HepG2 (cell line): ENCODE data around the gene KANK3. TPM values are rescaled to one million over a fixed set of nuclear protein-coding genes. Genes with fewer than 3 reads are reported as not detected.
A peak's percentile ranks its signal among the peaks of the same experiment; 100 is the strongest.

Experiments
- BCL6 ChIP-seq: IDR thresholded peaks from 2 replicates; pipeline ENCODE4 v1.6.1; 2016; ENCODE audit warnings: missing genetic modification reagents, missing compliant biosample characterization
- EED ChIP-seq: sonication (generic); formaldehyde crosslinking; IDR thresholded peaks from 2 replicates; pipeline ENCODE4 v1.5.0; 2020; ENCODE audit warnings: mild to moderate bottlenecking, missing genetic modification reagents
- EHMT2 ChIP-seq: fragments of 200-600 bp; sonication (generic); IDR thresholded peaks from 2 replicates; pipeline ENCODE4 v1.7.0; 2017; ENCODE audit warnings: antibody characterized with exemption, low read depth, low read length, borderline replicate concordance
- HMG20A ChIP-seq: IDR thresholded peaks from 2 replicates; pipeline ENCODE4 v1.6.1; 2016; ENCODE audit warnings: borderline replicate concordance
- ISX ChIP-seq: sonication (generic); formaldehyde crosslinking; conservative IDR thresholded peaks from 2 replicates; pipeline ENCODE4 v1.5.0; 2020; ENCODE audit warnings: missing genetic modification reagents
- JUN ChIP-seq: sonication (generic); formaldehyde crosslinking; IDR thresholded peaks from 2 replicates; pipeline ENCODE4 v1.4.0; 2020; ENCODE audit warnings: mild to moderate bottlenecking, missing genetic modification reagents
- KAT2B ChIP-seq: fragments of 150-350 bp; IDR thresholded peaks from 2 replicates; pipeline ENCODE4 v1.6.1; 2014; ENCODE audit warnings: low read depth, low read length, borderline replicate concordance
- KDM3A ChIP-seq: IDR thresholded peaks from 2 replicates; pipeline ENCODE4 v1.6.1; 2018; ENCODE audit warnings: low read depth, missing compliant biosample characterization
- MTA1 ChIP-seq: sonication (generic); formaldehyde crosslinking; IDR thresholded peaks from 2 replicates; pipeline ENCODE4 v1.4.0; 2020; ENCODE audit warnings: missing genetic modification reagents, mild to moderate bottlenecking, borderline replicate concordance
- PCBP2 ChIP-seq: fragments of 200-400 bp; formaldehyde crosslinking; optimal IDR thresholded peaks from 2 replicates; pipeline ENCODE3; 2018; ENCODE audit warnings: low read length, low read depth; ENCODE audit not compliant: poor library complexity, severe bottlenecking
- SMAD9 ChIP-seq: sonication (generic); formaldehyde crosslinking; IDR thresholded peaks from 2 replicates; pipeline ENCODE4 v1.5.1; 2020; ENCODE audit warnings: mild to moderate bottlenecking, missing genetic modification reagents
- THAP11 ChIP-seq: IDR thresholded peaks from 2 replicates; pipeline ENCODE4 v1.6.1; 2016; ENCODE audit warnings: missing biosample characterization, missing genetic modification reagents
- ZBTB42 ChIP-seq: sonication (generic); formaldehyde crosslinking; IDR thresholded peaks from 2 replicates; pipeline ENCODE4 v1.5.0; 2020; ENCODE audit warnings: mild to moderate bottlenecking, missing genetic modification reagents
- ZMAT3 ChIP-seq: sonication (generic); formaldehyde crosslinking; conservative IDR thresholded peaks from 2 replicates; pipeline ENCODE4 v1.7.0; 2021; ENCODE audit warnings: missing genetic modification reagents
- ZNF180 ChIP-seq: sonication (generic); formaldehyde crosslinking; IDR thresholded peaks from 2 replicates; pipeline ENCODE4 v1.4.0; 2020; ENCODE audit warnings: low read depth, missing genetic modification reagents, borderline replicate concordance
- ZNF253 ChIP-seq: sonication (generic); formaldehyde crosslinking; IDR thresholded peaks from 2 replicates; pipeline ENCODE4 v1.8.0; 2022; ENCODE audit warnings: mild to moderate bottlenecking, missing genetic modification reagents, borderline replicate concordance
- ZNF333 ChIP-seq: sonication (generic); formaldehyde crosslinking; IDR thresholded peaks from 2 replicates; pipeline ENCODE4 v1.4.0; 2020; ENCODE audit warnings: mild to moderate bottlenecking, missing genetic modification reagents, borderline replicate concordance
- ZNF605 ChIP-seq: sonication (generic); formaldehyde crosslinking; IDR thresholded peaks from 2 replicates; pipeline ENCODE4 v1.8.0; 2022; ENCODE audit warnings: mild to moderate bottlenecking, missing genetic modification reagents
- ZNF672 ChIP-seq: sonication (generic); formaldehyde crosslinking; IDR thresholded peaks from 2 replicates; pipeline ENCODE4 v1.8.1; 2022; ENCODE audit warnings: missing genetic modification reagents
- ZNF713 ChIP-seq: sonication (generic); formaldehyde crosslinking; IDR thresholded peaks from 2 replicates; pipeline ENCODE4 v1.4.0; 2020; ENCODE audit warnings: mild to moderate bottlenecking, missing genetic modification reagents
- ZNF746 ChIP-seq: sonication (generic); formaldehyde crosslinking; IDR thresholded peaks from 2 replicates; pipeline ENCODE4 v1.8.0; 2022; ENCODE audit warnings: mild to moderate bottlenecking, missing genetic modification reagents
- ZNF850 ChIP-seq: sonication (generic); formaldehyde crosslinking; conservative IDR thresholded peaks from 2 replicates; pipeline ENCODE4 v1.9.0; 2021; ENCODE audit warnings: mild to moderate bottlenecking, missing genetic modification reagents
- polyA plus RNA-seq, 8 experiments: library from polyadenylated mRNA; depleted of rRNA in 3 of 8; stranded (reverse) in 7 of 8; unstranded in 1 of 8; fragments of >200 nt; fragmentation: Illumina TruSeq in 4 of 8; extraction: Trizol in 4 of 8; gene quantifications; 2 replicates each; pipeline versions ENCODE4 v1.2.1 to v1.2.3, GENCODE V29; 2011 to 2016; ENCODE audit warnings: low read depth in 4 of 8, missing spikeins in 1 of 8, mixed read lengths in 1 of 8; ENCODE audit not compliant: insufficient read depth in 1 of 8
- total RNA-seq, 5 experiments: library from RNA; depleted of rRNA; stranded (reverse); fragments of >200 nt; fragmentation: Illumina TruSeq; extraction: Trizol; gene quantifications; 2 replicates each; pipeline ENCODE4 v1.2.3, GENCODE V29; 2016; ENCODE audit warnings: low read depth in 1 of 5
- TF ChIP-seq, protein P1 (sequence below): IDR thresholded peaks from 2 replicates; pipeline ENCODE4 v1.6.1; 2016; ENCODE audit warnings: control low read depth
- TF ChIP-seq, protein P2 (sequence below): sonication (generic); formaldehyde crosslinking; IDR thresholded peaks from 2 replicates; pipeline ENCODE4 v1.5.0; 2020; ENCODE audit warnings: missing genetic modification reagents
- TF ChIP-seq, protein P3 (sequence below): IDR thresholded peaks from 2 replicates; pipeline ENCODE4 v1.6.1; 2016; ENCODE audit warnings: missing compliant biosample characterization, missing genetic modification reagents, borderline replicate concordance
- TF ChIP-seq, protein P4 (sequence below): sonication (generic); formaldehyde crosslinking; IDR thresholded peaks from 2 replicates; pipeline ENCODE4 v1.4.0; 2020; ENCODE audit warnings: missing genetic modification reagents

Gene KANK3
- total and polyA plus RNA-seq, 2 of the 13 experiments (the other 11 are each of a cell fraction or from before 2014, with no cell fraction given) = 0.15 to 0.20 TPM

DNA sequence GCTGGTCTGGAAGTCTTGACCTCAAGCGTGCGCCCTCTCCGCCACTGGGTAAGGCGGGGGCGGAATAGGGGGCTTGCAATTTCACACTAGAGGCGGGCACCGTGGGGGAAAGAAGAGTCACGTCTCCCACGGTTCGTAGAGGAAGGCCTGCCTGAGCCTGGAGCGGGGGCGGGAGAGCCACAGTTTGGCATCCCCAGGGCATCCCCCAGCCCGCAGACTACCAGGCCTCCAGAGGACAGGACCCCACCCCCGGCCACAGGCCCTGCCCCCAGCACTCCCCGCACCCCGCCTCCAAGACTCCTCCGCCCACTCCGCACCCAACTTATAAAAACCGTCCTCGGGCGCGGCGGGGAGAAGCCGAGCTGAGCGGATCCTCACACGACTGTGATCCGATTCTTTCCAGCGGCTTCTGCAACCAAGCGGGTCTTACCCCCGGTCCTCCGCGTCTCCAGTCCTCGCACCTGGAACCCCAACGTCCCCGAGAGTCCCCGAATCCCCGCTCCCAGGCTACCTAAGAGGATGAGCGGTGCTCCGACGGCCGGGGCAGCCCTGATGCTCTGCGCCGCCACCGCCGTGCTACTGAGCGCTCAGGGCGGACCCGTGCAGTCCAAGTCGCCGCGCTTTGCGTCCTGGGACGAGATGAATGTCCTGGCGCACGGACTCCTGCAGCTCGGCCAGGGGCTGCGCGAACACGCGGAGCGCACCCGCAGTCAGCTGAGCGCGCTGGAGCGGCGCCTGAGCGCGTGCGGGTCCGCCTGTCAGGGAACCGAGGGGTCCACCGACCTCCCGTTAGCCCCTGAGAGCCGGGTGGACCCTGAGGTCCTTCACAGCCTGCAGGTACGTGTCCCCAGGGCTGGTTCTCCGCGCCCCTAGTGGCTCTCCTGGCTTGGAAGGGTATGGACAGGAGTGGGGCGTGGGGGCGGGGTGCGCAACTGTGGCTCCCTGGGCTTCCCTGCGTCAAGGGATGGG is 21.0 kb upstream of the KANK3 start, which contains the start of gene ANGPTL4 (continued):
- TF ChIP-seq, protein P1, sequence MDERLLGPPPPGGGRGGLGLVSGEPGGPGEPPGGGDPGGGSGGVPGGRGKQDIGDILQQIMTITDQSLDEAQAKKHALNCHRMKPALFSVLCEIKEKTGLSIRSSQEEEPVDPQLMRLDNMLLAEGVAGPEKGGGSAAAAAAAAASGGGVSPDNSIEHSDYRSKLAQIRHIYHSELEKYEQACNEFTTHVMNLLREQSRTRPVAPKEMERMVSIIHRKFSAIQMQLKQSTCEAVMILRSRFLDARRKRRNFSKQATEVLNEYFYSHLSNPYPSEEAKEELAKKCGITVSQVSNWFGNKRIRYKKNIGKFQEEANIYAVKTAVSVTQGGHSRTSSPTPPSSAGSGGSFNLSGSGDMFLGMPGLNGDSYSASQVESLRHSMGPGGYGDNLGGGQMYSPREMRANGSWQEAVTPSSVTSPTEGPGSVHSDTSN (CRISPR knock-in tag) = no peak
- TF ChIP-seq, protein P2, sequence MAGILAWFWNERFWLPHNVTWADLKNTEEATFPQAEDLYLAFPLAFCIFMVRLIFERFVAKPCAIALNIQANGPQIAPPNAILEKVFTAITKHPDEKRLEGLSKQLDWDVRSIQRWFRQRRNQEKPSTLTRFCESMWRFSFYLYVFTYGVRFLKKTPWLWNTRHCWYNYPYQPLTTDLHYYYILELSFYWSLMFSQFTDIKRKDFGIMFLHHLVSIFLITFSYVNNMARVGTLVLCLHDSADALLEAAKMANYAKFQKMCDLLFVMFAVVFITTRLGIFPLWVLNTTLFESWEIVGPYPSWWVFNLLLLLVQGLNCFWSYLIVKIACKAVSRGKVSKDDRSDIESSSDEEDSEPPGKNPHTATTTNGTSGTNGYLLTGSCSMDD = no peak
- TF ChIP-seq KAT2B (no peak), JUN (CRISPR knock-in tag) (no peak), ZNF746 (CRISPR knock-in tag) (no peak), KDM3A (no peak), ZNF672 (CRISPR knock-in tag) (no peak), EED (CRISPR knock-in tag) (no peak), EHMT2 (no peak), ZNF850 (CRISPR knock-in tag) (no peak), THAP11 (CRISPR knock-in tag) (no peak), ISX (CRISPR knock-in tag) (no peak), SMAD9 (no peak), ZNF333 (no peak), BCL6 (CRISPR knock-in tag) (no peak; the same call in 1 of the 2 replicates), ZMAT3 (no peak), PCBP2 (no peak), MTA1 (peak; percentile 88; the same call in 1 of the 2 replicates), ZNF253 (CRISPR knock-in tag) (no peak), ZNF713 (CRISPR knock-in tag) (no peak), ZBTB42 (CRISPR knock-in tag) (0 out of 2 replicates have a peak, but pooled peaks have one; percentile 32), ZNF605 (CRISPR knock-in tag) (peak; percentile 59; the same call in 1 of the 2 replicates), ZNF180 (CRISPR knock-in tag) (no peak), HMG20A (CRISPR knock-in tag) (no peak)
- TF ChIP-seq, protein P3, sequence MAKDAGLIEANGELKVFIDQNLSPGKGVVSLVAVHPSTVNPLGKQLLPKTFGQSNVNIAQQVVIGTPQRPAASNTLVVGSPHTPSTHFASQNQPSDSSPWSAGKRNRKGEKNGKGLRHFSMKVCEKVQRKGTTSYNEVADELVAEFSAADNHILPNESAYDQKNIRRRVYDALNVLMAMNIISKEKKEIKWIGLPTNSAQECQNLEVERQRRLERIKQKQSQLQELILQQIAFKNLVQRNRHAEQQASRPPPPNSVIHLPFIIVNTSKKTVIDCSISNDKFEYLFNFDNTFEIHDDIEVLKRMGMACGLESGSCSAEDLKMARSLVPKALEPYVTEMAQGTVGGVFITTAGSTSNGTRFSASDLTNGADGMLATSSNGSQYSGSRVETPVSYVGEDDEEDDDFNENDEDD (CRISPR knock-in tag) = no peak; the same call in 1 of the 2 replicates
- TF ChIP-seq, protein P4, sequence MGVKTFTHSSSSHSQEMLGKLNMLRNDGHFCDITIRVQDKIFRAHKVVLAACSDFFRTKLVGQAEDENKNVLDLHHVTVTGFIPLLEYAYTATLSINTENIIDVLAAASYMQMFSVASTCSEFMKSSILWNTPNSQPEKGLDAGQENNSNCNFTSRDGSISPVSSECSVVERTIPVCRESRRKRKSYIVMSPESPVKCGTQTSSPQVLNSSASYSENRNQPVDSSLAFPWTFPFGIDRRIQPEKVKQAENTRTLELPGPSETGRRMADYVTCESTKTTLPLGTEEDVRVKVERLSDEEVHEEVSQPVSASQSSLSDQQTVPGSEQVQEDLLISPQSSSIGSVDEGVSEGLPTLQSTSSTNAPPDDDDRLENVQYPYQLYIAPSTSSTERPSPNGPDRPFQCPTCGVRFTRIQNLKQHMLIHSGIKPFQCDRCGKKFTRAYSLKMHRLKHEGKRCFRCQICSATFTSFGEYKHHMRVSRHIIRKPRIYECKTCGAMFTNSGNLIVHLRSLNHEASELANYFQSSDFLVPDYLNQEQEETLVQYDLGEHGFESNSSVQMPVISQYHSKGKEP (CRISPR knock-in tag) = no peak
